ENCODE measurements around the gene FIBP.

Gene FIBP

GRCh38 chr11:65867284-65868071 is 20.8 kb downstream of the FIBP start:
- no peaks in the 10 kb centered on the region for H3K27me3 ChIP-seq (ENCODE audit: control insufficient read depth in 1 of 2, insufficient read depth in 1 of 2, low read length in 2 of 2)
- H4K8ac ChIP-seq (ENCODE audit: low read length): no peak overlapping the region
- H3K4ac ChIP-seq (ENCODE audit: low read depth in 1 of 2, low read length in 2 of 2): no peak overlapping the region
- no peak for DNase-seq
- no peak overlapping the region for H3K27ac ChIP-seq (ENCODE audit: low read length, poor library complexity, severe bottlenecking)
- H2BK5ac ChIP-seq (ENCODE audit: low read depth, low read length, poor library complexity, severe bottlenecking): no peak overlapping the region
- no peak overlapping the region for H3K23ac ChIP-seq (ENCODE audit: low read length in 2 of 2)
- peaks cover 20% of the 10 kb centered on the region for H3K79me1 ChIP-seq (replicated peaks; ENCODE audit: low read length, poor library complexity, severe bottlenecking)
- H2BK12ac ChIP-seq (ENCODE audit: low read length in 2 of 2): no peak overlapping the region
- H3K18ac ChIP-seq (ENCODE audit: low read depth in 1 of 2, low read length in 2 of 2): no peak overlapping the region
- H3K4me1 ChIP-seq (ENCODE audit: control insufficient read depth, insufficient read depth, low read depth, low read length): peaks cover 50% of the 10 kb centered on the region
- H3K4me3 ChIP-seq (ENCODE audit: insufficient read depth in 1 of 2, low read depth in 1 of 2, low read length in 2 of 2): no peak overlapping the region
- H2BK120ac ChIP-seq (ENCODE audit: low read depth, low read length): no peak overlapping the region
- H4K91ac ChIP-seq (ENCODE audit: low read length): no peak overlapping the region
- H2AK5ac ChIP-seq (ENCODE audit: low read length, severe bottlenecking): no peak overlapping the region
- no peak overlapping the region for H3K9ac ChIP-seq (ENCODE audit: low read length)
- no peaks in the 10 kb centered on the region for H3K9me3 ChIP-seq (ENCODE audit: control insufficient read depth, low read length)
- peaks cover 82 to 87% of the 10 kb centered on the region in 2 experiments for H3K36me3 ChIP-seq (ENCODE audit: control insufficient read depth in 1 of 2, insufficient read depth in 2 of 2, low read depth in 1 of 2, low read length in 2 of 2)
- no peak overlapping the region for H3K14ac ChIP-seq (ENCODE audit: low read length in 2 of 2)
- no peak overlapping the region for H3K4me2 ChIP-seq (ENCODE audit: low read length, poor library complexity, severe bottlenecking)
- H2BK15ac ChIP-seq (ENCODE audit: low read depth, poor library complexity, severe bottlenecking): no peak overlapping the region
- H2AFZ ChIP-seq (ENCODE audit: low read depth, low read length): no peak overlapping the region
- WGBS: 59% methylated on average over 28 of the region's 29 CpGs

DNA sequence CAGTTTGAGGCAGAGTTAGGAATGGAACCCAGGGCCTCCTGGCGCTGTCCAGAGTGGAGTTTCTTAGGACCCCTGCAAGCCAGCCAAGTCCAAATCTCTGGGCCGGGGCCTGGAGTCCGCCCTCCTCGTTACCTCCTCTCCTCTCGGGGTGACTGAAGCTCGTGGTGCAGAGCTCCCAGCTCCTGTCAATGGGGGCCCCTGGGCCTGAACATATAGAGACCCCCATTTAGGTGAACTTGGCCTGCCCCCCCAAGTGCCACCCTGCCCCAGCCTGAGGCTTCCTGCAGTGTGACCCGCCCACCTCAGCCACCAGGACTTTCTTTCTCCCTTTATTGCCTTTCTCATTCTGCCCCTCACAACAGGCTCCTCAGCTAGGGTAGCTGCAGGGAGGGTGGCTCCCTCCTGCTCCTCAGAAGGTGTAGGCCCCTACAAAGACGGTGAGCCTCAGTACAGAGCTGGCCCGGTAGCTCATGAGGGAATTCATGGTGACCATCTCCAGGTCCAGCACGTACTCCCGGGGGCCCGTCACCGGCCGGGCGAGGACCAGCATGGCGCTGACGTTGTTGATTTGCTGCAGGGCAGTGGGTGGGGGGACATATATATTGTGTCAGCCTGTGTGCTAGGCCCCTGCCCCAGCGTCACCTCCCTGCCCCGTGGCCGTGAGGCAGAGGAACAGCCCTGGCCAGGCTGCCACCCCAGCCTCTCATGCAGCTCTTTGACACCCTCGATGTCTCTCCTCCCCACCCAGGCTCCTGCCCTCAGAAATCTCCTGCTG is 21.6 kb downstream of the FIBP start:
- no peak overlapping the region for H3K4me3 ChIP-seq (ENCODE audit: insufficient read depth in 1 of 2, low read depth in 1 of 2, low read length in 2 of 2)
- no peak overlapping the region for H3K27ac ChIP-seq (ENCODE audit: low read length, poor library complexity, severe bottlenecking)
- peaks cover 22% of the 10 kb centered on the region for H3K79me1 ChIP-seq (replicated peaks; ENCODE audit: low read length, poor library complexity, severe bottlenecking)
- H4K8ac ChIP-seq (ENCODE audit: low read length): no peak overlapping the region
- H3K36me3 ChIP-seq (ENCODE audit: control insufficient read depth in 1 of 2, insufficient read depth in 2 of 2, low read depth in 1 of 2, low read length in 2 of 2): peaks cover 90 to 95% of the 10 kb centered on the region in 2 experiments
- no peak overlapping the region for H3K14ac ChIP-seq (ENCODE audit: low read length in 2 of 2)
- 89% methylated on average over 21 of the region's 21 CpGs for WGBS
- H3K9ac ChIP-seq (ENCODE audit: low read length): no peak overlapping the region
- peaks cover 54% of the 10 kb centered on the region for H3K4me1 ChIP-seq (ENCODE audit: control insufficient read depth, insufficient read depth, low read depth, low read length)
- no peak overlapping the region for H3K23ac ChIP-seq (ENCODE audit: low read length in 2 of 2)
- no peak overlapping the region for H3K4ac ChIP-seq (ENCODE audit: low read depth in 1 of 2, low read length in 2 of 2)
- no peak for DNase-seq
- no peaks in the 10 kb centered on the region for H3K27me3 ChIP-seq (ENCODE audit: control insufficient read depth in 1 of 2, insufficient read depth in 1 of 2, low read length in 2 of 2)
- no peak overlapping the region for H3K4me2 ChIP-seq (ENCODE audit: low read length, poor library complexity, severe bottlenecking)
- no peak overlapping the region for H2AFZ ChIP-seq (ENCODE audit: low read depth, low read length)
- H2AK5ac ChIP-seq (ENCODE audit: low read length, severe bottlenecking): no peak overlapping the region
- H2BK120ac ChIP-seq (ENCODE audit: low read depth, low read length): no peak overlapping the region
- H3K9me3 ChIP-seq (ENCODE audit: control insufficient read depth, low read length): no peaks in the 10 kb centered on the region
- no peak overlapping the region for H2BK12ac ChIP-seq (ENCODE audit: low read length in 2 of 2)
- H2BK5ac ChIP-seq (ENCODE audit: low read depth, low read length, poor library complexity, severe bottlenecking): no peak overlapping the region
- H2BK15ac ChIP-seq (ENCODE audit: low read depth, poor library complexity, severe bottlenecking): no peak overlapping the region
- H4K91ac ChIP-seq (ENCODE audit: low read length): no peak overlapping the region
- H3K18ac ChIP-seq (ENCODE audit: low read depth in 1 of 2, low read length in 2 of 2): no peak overlapping the region

DNA sequence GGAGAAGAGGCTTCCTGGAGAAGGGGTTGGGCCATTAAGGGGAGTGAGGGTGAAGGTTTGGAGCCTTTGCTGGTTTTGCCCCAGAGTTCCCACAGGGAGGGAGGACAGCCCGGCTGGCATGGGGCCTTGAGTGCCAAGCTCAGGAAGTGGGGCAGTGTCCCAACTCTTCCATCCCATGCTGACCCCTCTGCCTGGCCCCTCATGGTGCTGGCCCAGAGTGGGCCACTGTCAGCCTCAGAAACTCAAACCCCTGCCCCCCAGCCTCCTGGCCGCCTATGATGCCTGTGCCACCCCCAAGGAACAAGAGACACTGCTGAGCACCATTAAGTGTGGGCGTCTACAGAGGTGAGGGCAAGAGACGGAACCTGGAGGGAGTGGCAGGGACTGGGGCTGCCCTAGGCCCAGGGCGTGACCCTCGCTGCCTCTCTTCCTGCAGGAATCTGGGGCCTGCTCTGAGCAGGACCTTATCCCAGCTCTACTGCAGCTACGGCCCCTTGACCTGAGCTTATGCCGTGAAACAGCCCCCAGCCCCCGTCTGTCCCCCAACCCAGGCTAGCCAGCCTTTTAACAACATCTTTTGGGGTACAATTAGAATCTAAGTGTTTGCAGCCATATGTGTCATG is 22.6 kb downstream of the FIBP start:
- no peaks in the 10 kb centered on the region for H3K9me3 ChIP-seq (ENCODE audit: control insufficient read depth, low read length)
- H4K91ac ChIP-seq (ENCODE audit: low read length): no peak overlapping the region
- H3K27me3 ChIP-seq (ENCODE audit: control insufficient read depth in 1 of 2, insufficient read depth in 1 of 2, low read length in 2 of 2): no peaks in the 10 kb centered on the region
- no peak overlapping the region for H2BK15ac ChIP-seq (ENCODE audit: low read depth, poor library complexity, severe bottlenecking)
- no peak overlapping the region for H3K4me3 ChIP-seq (ENCODE audit: insufficient read depth in 1 of 2, low read depth in 1 of 2, low read length in 2 of 2)
- H2BK120ac ChIP-seq (ENCODE audit: low read depth, low read length): no peak overlapping the region
- peak overlapping the region; percentile 5 for H3K27ac ChIP-seq (ENCODE audit: low read length, poor library complexity, severe bottlenecking)
- no peak overlapping the region for H3K4ac ChIP-seq (ENCODE audit: low read depth in 1 of 2, low read length in 2 of 2)
- H2BK12ac ChIP-seq (ENCODE audit: low read length in 2 of 2): no peak overlapping the region
- H2AFZ ChIP-seq (ENCODE audit: low read depth, low read length): no peak overlapping the region
- no peak overlapping the region for H3K18ac ChIP-seq (ENCODE audit: low read depth in 1 of 2, low read length in 2 of 2)
- 95% methylated on average over 8 of the region's 9 CpGs for WGBS
- H3K14ac ChIP-seq (ENCODE audit: low read length in 2 of 2): peak overlapping the region in 1 of 2 experiments; percentile 19
- H3K36me3 ChIP-seq (ENCODE audit: control insufficient read depth in 1 of 2, insufficient read depth in 2 of 2, low read depth in 1 of 2, low read length in 2 of 2): peaks cover 85 to 90% of the 10 kb centered on the region in 2 experiments
- no peak overlapping the region for H3K4me2 ChIP-seq (ENCODE audit: low read length, poor library complexity, severe bottlenecking)
- H2AK5ac ChIP-seq (ENCODE audit: low read length, severe bottlenecking): no peak overlapping the region
- H3K4me1 ChIP-seq (ENCODE audit: control insufficient read depth, insufficient read depth, low read depth, low read length): peaks cover 47% of the 10 kb centered on the region
- no peak overlapping the region for H3K23ac ChIP-seq (ENCODE audit: low read length in 2 of 2)
- no peak for DNase-seq
- no peak overlapping the region for H3K9ac ChIP-seq (ENCODE audit: low read length)
- peaks cover 22% of the 10 kb centered on the region for H3K79me1 ChIP-seq (replicated peaks; ENCODE audit: low read length, poor library complexity, severe bottlenecking)
- no peak overlapping the region for H2BK5ac ChIP-seq (ENCODE audit: low read depth, low read length, poor library complexity, severe bottlenecking)
- no peak overlapping the region for H4K8ac ChIP-seq (ENCODE audit: low read length)

Measured in mesenchymal stem cell (in vitro differentiated cells and primary cell).